Breast epithelium (tissue), 4 donors: ENCODE measurements around the gene RABGAP1L. TPM values are rescaled to one million over a fixed set of nuclear protein-coding genes. Genes with fewer than 3 reads are reported as not detected.

Source experiments
- DNase-seq, 2 donors: peaks; one replicate each; pipeline ENCODE4 v3.0.0-alpha.2; 2019; ENCODE audit warnings: low spot score in 2 of 2
- H3K27ac ChIP-seq, 2 donors: fragments of 200-600 bp; sonication (generic) in 1 of 2; one replicate each; pipeline ENCODE4 v1.5.1; 2016 to 2019; ENCODE audit warnings: mild to moderate bottlenecking in 1 of 2
- H3K27me3 ChIP-seq, 2 donors: fragments of 200-600 bp; sonication (generic) in 1 of 2; one replicate each; pipeline versions ENCODE4 v1.5.1 to v1.6.0; 2017 to 2019; ENCODE audit warnings: control low read depth in 1 of 2, mild to moderate bottlenecking in 1 of 2
- H3K36me3 ChIP-seq: fragments of 200-600 bp; one replicate; pipeline ENCODE4 v1.5.1; 2019
- H3K4me1 ChIP-seq, 2 donors: fragments of 200-600 bp; sonication (generic); one replicate each; pipeline ENCODE4 v1.5.1; 2016 to 2019; ENCODE audit warnings: control low read depth in 1 of 2
- H3K4me3 ChIP-seq, 3 donors: fragments of 200-600 bp; sonication (generic); 1 replicate in 2 of 3; 2 replicates in 1 of 3; pipeline ENCODE4 v1.5.1; 2016 to 2019; ENCODE audit warnings: mild to moderate bottlenecking in 3 of 3, moderate library complexity in 2 of 3
- H3K9me3 ChIP-seq, 2 donors: fragments of 200-600 bp; sonication (generic) in 1 of 2; one replicate each; pipeline ENCODE4 v1.5.1; 2016 to 2019; ENCODE audit warnings: control low read depth in 1 of 2
- CTCF ChIP-seq, 3 donors: fragments of 450-650 bp; IDR thresholded peaks; one replicate each; pipeline ENCODE4 v1.5.1; 2016 to 2017; ENCODE audit warnings: antibody characterized with exemption in 3 of 3, mild to moderate bottlenecking in 3 of 3, moderate library complexity in 3 of 3
- POLR2A ChIP-seq: fragments of 450-650 bp; IDR thresholded peaks from one replicate; pipeline ENCODE4 v1.6.1; 2016; ENCODE audit warnings: antibody characterized with exemption, mild to moderate bottlenecking, moderate library complexity
- POLR2AphosphoS5 ChIP-seq, 3 donors: sonication (generic); formaldehyde crosslinking; IDR thresholded peaks; one replicate each; pipeline ENCODE4 v1.6.1; 2017; ENCODE audit warnings: antibody characterized with exemption in 3 of 3
- intact Hi-C: fragments of 100-400 bp; cut with DNase I; formaldehyde crosslinking; loops from one replicate; pipeline ENCODE4 v1.15.1; 2023; ENCODE audit warnings: low total_unique reads
- total RNA-seq, 3 donors: library from RNA; depleted of rRNA; stranded (reverse); fragments of >200 nt; gene quantifications; one replicate each; pipeline ENCODE4 v1.1.0, GENCODE V29; 2016

The RABGAP1L gene
- total RNA-seq, 3 donors from 2014 or later, result 41.3 to 83.7 (median 49.5) TPM

- intact Hi-C loops, result loop anchor here (10.0 kb wide), 1 partner anchor 477 kb away; no protein-coding TSS in a partner anchor
- Histone ChIP-seq H3K27me3 (no peaks in the 10 kb centered on the region), H3K36me3 (no peaks in the 10 kb centered on the region), H3K4me1 (no peaks in the 10 kb centered on the region), H3K27ac (no peak overlapping the region), H3K4me3 (no peak overlapping the region), H3K9me3 (no peaks in the 10 kb centered on the region)
- no peak for DNase-seq
- no peak for TF ChIP-seq POLR2A
- TF ChIP-seq CTCF (IDR thresholded peaks at IDR 0.05), result peak in 2 of 3 donors; percentile 46 to 48
These were observed 98.8 kb downstream of the RABGAP1L start for GRCh38 chr1:174258148-174258550.

GRCh38 chr1:174262349-174263241, 103.3 kb downstream of the RABGAP1L start:
- H3K9me3 ChIP-seq, result no peaks in the 10 kb centered on the region
- intact Hi-C loops, result no loop called here
- H3K36me3 ChIP-seq, result no peaks in the 10 kb centered on the region
- H3K27me3 ChIP-seq, result no peaks in the 10 kb centered on the region
- TF ChIP-seq CTCF (IDR thresholded peaks at IDR 0.05) (peak in 2 of 3 donors; percentile 36 to 51), POLR2A (no peak)
- no peak overlapping the region for H3K4me3 ChIP-seq
- peak in 1 of 2 donors; percentile 40 for DNase-seq
- no peaks in the 10 kb centered on the region for H3K4me1 ChIP-seq
- no peak overlapping the region for H3K27ac ChIP-seq

GRCh38 chr1:174265282-174265681, 106.0 kb downstream of the RABGAP1L start:
- H3K27me3 ChIP-seq, result no peaks in the 10 kb centered on the region
- no peak for TF ChIP-seq POLR2A
- TF ChIP-seq CTCF (IDR thresholded peaks at IDR 0.05), result no peak
- TF ChIP-seq POLR2AphosphoS5 (IDR thresholded peaks at IDR 0.05), result no peak
- no peaks in the 10 kb centered on the region for H3K36me3 ChIP-seq
- no peak for DNase-seq
- intact Hi-C loops, result no loop called here
- no peak overlapping the region for H3K27ac ChIP-seq
- no peak overlapping the region for H3K4me3 ChIP-seq
- H3K9me3 ChIP-seq, result no peaks in the 10 kb centered on the region
- H3K4me1 ChIP-seq, result no peaks in the 10 kb centered on the region

- no peaks in the 10 kb centered on the region for H3K4me1 ChIP-seq
- TF ChIP-seq POLR2AphosphoS5 (IDR thresholded peaks at IDR 0.05), result no peak
- TF ChIP-seq POLR2A, result no peak
- no peak for TF ChIP-seq CTCF (IDR thresholded peaks at IDR 0.05)
- no peak overlapping the region for H3K27ac ChIP-seq
- H3K27me3 ChIP-seq, result no peaks in the 10 kb centered on the region
- no peak for DNase-seq
- H3K36me3 ChIP-seq, result no peaks in the 10 kb centered on the region
- H3K9me3 ChIP-seq, result no peaks in the 10 kb centered on the region
- no peak overlapping the region for H3K4me3 ChIP-seq
- intact Hi-C loops, result no loop called here
These were observed 107.2 kb downstream of the RABGAP1L start for GRCh38 chr1:174266476-174266875.

GRCh38 chr1:174266991-174267612, 107.8 kb downstream of the RABGAP1L start:
- Histone ChIP-seq H3K27ac (no peak overlapping the region), H3K4me1 (no peaks in the 10 kb centered on the region), H3K36me3 (no peaks in the 10 kb centered on the region), H3K4me3 (no peak overlapping the region), H3K27me3 (no peaks in the 10 kb centered on the region), H3K9me3 (no peaks in the 10 kb centered on the region)
- DNase-seq, result no peak
- intact Hi-C loops, result no loop called here
- no peak for TF ChIP-seq CTCF (IDR thresholded peaks at IDR 0.05)
- no peak for TF ChIP-seq POLR2AphosphoS5 (IDR thresholded peaks at IDR 0.05)
- no peak for TF ChIP-seq POLR2A
